ENCODE data around the gene GALNS.

Gene GALNS

GRCh38 chr16:88769617-88770460 lies 86.9 kb downstream of the GALNS start:
- DNase-seq (ENCODE audit: low spot score): peak; percentile 93

- no peak for DNase-seq (ENCODE audit: low spot score)
Observed at GRCh38 chr16:88768071-88768783, 88.5 kb downstream of the GALNS start.

GRCh38 chr16:88767546-88768070 lies 89.1 kb downstream of the GALNS start:
- DNase-seq (ENCODE audit: low spot score): no peak

- no peak for DNase-seq (ENCODE audit: low spot score)
Observed at GRCh38 chr16:88766975-88767374, 89.8 kb downstream of the GALNS start.

GRCh38 chr16:88764913-88765349 lies 91.8 kb downstream of the GALNS start:
- DNase-seq (ENCODE audit: low spot score): peak; percentile 79

- no peak for DNase-seq (ENCODE audit: low spot score)
Observed at GRCh38 chr16:88764080-88764479, 92.7 kb downstream of the GALNS start.

Measured in HuH-7 (cell line).